ENCODE results near the gene FAF2. TPM values are rescaled to one million over a fixed set of nuclear protein-coding genes. Genes with fewer than 3 reads are reported as not detected.
A peak's percentile ranks its signal among the peaks of the same experiment; 100 is the strongest.

The FAF2 gene
- total RNA-seq, 1 experiment from 2014 or later: 59.7 TPM

DNA sequence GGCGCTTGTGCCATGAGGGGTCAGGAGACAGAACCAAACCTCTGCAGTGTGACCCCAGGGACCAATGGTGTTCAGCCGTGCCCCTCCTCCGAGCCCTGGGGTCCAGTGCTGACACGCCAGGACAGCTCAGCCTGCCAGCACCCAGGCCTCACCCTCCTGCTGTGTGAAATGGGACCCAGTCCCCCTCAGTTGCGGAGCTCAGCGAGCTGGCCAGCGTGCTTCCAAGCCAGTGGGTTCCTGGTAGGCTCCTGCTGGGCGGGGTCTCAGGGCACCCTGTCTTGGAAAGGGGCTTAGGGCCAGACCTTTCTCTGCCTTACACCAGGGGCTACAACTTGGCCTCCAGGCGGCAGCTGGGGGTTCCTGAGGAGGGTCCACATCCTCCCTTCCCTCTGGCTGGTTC lies 84.6 kb downstream of the FAF2 start:
- H3K4me2 ChIP-seq: no peak overlapping the region
- TF ChIP-seq EZH2 (IDR thresholded peaks at IDR 0.05; ENCODE audit: low read depth): no peak
- TF ChIP-seq, protein P1, sequence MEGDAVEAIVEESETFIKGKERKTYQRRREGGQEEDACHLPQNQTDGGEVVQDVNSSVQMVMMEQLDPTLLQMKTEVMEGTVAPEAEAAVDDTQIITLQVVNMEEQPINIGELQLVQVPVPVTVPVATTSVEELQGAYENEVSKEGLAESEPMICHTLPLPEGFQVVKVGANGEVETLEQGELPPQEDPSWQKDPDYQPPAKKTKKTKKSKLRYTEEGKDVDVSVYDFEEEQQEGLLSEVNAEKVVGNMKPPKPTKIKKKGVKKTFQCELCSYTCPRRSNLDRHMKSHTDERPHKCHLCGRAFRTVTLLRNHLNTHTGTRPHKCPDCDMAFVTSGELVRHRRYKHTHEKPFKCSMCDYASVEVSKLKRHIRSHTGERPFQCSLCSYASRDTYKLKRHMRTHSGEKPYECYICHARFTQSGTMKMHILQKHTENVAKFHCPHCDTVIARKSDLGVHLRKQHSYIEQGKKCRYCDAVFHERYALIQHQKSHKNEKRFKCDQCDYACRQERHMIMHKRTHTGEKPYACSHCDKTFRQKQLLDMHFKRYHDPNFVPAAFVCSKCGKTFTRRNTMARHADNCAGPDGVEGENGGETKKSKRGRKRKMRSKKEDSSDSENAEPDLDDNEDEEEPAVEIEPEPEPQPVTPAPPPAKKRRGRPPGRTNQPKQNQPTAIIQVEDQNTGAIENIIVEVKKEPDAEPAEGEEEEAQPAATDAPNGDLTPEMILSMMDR (conservative IDR thresholded peaks at IDR 0.05): no peak
- intact Hi-C loops (cut with micrococcal nuclease; ENCODE audit: unreplicated experiment): loop anchor here (10.0 kb wide), 1 partner anchor 472 kb away; the partner anchor contains the start of gene UIMC1
- peaks cover 32% of the 10 kb centered on the region for H4K20me1 ChIP-seq (ENCODE audit: insufficient read depth)
- 0 out of 2 replicates have a peak, but pooled peaks cover 3% of the 10 kb centered on the region for H3K36me3 ChIP-seq (ENCODE audit: low read depth)
- H3K4me1 ChIP-seq (replicated peaks; ENCODE audit: insufficient read depth): peaks cover 10% of the 10 kb centered on the region
- no peaks in the 10 kb centered on the region for H3K27me3 ChIP-seq (ENCODE audit: insufficient read depth, low read depth)
- H3K9me3 ChIP-seq (ENCODE audit: insufficient read depth, low read depth): no peaks in the 10 kb centered on the region
- H3K79me2 ChIP-seq (ENCODE audit: low read depth): peaks cover 49% of the 10 kb centered on the region
- H3F3A ChIP-seq (ENCODE audit: insufficient read depth, low read depth): peaks cover 8% of the 10 kb centered on the region; the same call in 1 of the 2 replicates
- BruUV-seq (replicated peaks): no TSS peak
- ChIA-PET POLR2A (ENCODE audit: unreplicated experiment) (interaction anchor here (0.5 kb wide), 1 partner anchor 15 kb away, joined by 5 read pairs; no protein-coding TSS in a partner anchor), CTCF (interaction anchor here (0.6 kb wide), 1 partner anchor 10 kb away, joined by 3 read pairs; no protein-coding TSS in a partner anchor)
- no peak overlapping the region for H3K4me3 ChIP-seq
- no peak for DNase-seq
- no peak overlapping the region for H3K27ac ChIP-seq
- H2AFZ ChIP-seq: no peak overlapping the region
- H3K9me2 ChIP-seq (ENCODE audit: insufficient read depth): no peaks in the 10 kb centered on the region

GRCh38 chr5:176533390-176533789 lies 85.2 kb downstream of the FAF2 start:
- CTCF ChIA-PET: no interaction called here
- Histone ChIP-seq H3K27ac (no peak overlapping the region), H3K4me3 (no peak overlapping the region), H3F3A (ENCODE audit: insufficient read depth, low read depth) (peaks cover 12% of the 10 kb centered on the region), H3K36me3 (ENCODE audit: low read depth) (0 out of 2 replicates have a peak, but pooled peaks cover 3% of the 10 kb centered on the region), H3K4me2 (no peak overlapping the region), H2AFZ (no peak overlapping the region), H3K27me3 (ENCODE audit: insufficient read depth, low read depth) (no peaks in the 10 kb centered on the region), H3K9me2 (ENCODE audit: insufficient read depth) (no peaks in the 10 kb centered on the region), H3K9me3 (ENCODE audit: insufficient read depth, low read depth) (no peaks in the 10 kb centered on the region), H3K79me2 (ENCODE audit: low read depth) (peaks cover 49% of the 10 kb centered on the region), H3K4me1 (replicated peaks; ENCODE audit: insufficient read depth) (peaks cover 15% of the 10 kb centered on the region), H4K20me1 (ENCODE audit: insufficient read depth) (peaks cover 32% of the 10 kb centered on the region)
- no peak for DNase-seq
- no TSS peak for BruUV-seq (replicated peaks)
- no peak for TF ChIP-seq EZH2 (IDR thresholded peaks at IDR 0.05; ENCODE audit: low read depth)
- TF ChIP-seq, protein P1 (conservative IDR thresholded peaks at IDR 0.05): no peak
- POLR2A ChIA-PET (ENCODE audit: unreplicated experiment): interaction anchor here (0.5 kb wide), 1 partner anchor 14 kb away, joined by 5 read pairs; no protein-coding TSS in a partner anchor
- intact Hi-C loops (cut with micrococcal nuclease; ENCODE audit: unreplicated experiment): loop anchor here (10.0 kb wide), 1 partner anchor 471 kb away; the partner anchor contains the start of gene UIMC1

GRCh38 chr5:176533894-176534611 lies 85.9 kb downstream of the FAF2 start:
- H3K36me3 ChIP-seq (ENCODE audit: low read depth): 0 out of 2 replicates have a peak, but pooled peaks cover 3% of the 10 kb centered on the region
- peak overlapping the region; percentile 89; the same call in 1 of the 2 replicates for H3K4me2 ChIP-seq
- intact Hi-C loops (cut with micrococcal nuclease; ENCODE audit: unreplicated experiment): loop anchor here (10.0 kb wide), 1 partner anchor 471 kb away; the partner anchor contains the start of gene UIMC1
- H3K4me3 ChIP-seq: no peak overlapping the region
- peaks cover 32% of the 10 kb centered on the region for H4K20me1 ChIP-seq (ENCODE audit: insufficient read depth)
- H3K79me2 ChIP-seq (ENCODE audit: low read depth): peaks cover 49% of the 10 kb centered on the region
- peaks cover 17% of the 10 kb centered on the region for H3K4me1 ChIP-seq (replicated peaks; ENCODE audit: insufficient read depth)
- H3K9me3 ChIP-seq (ENCODE audit: insufficient read depth, low read depth): no peaks in the 10 kb centered on the region
- POLR2A ChIA-PET (ENCODE audit: unreplicated experiment): no interaction called here
- BruUV-seq (replicated peaks): no TSS peak
- no peaks in the 10 kb centered on the region for H3K27me3 ChIP-seq (ENCODE audit: insufficient read depth, low read depth)
- H3F3A ChIP-seq (ENCODE audit: insufficient read depth, low read depth): peaks cover 19% of the 10 kb centered on the region
- H2AFZ ChIP-seq: no peak overlapping the region
- H3K27ac ChIP-seq: no peak overlapping the region
- TF ChIP-seq, protein P1 (conservative IDR thresholded peaks at IDR 0.05): no peak
- no peak for TF ChIP-seq EZH2 (IDR thresholded peaks at IDR 0.05; ENCODE audit: low read depth)
- DNase-seq: no peak
- CTCF ChIA-PET: no interaction called here
- no peaks in the 10 kb centered on the region for H3K9me2 ChIP-seq (ENCODE audit: insufficient read depth)
